Thymus (tissue), 11 donors: Measurements from ENCODE around the gene BTN1A1. TPM values are rescaled to one million over a fixed set of nuclear protein-coding genes. Genes with fewer than 3 reads are reported as not detected.

Source experiments
- DNase-seq, 9 donors: peaks; one replicate each; pipeline ENCODE4 v3.0.0-alpha.2; 2013; ENCODE audit warnings: low spot score in 9 of 9, low read depth in 6 of 9, missing footprints in 1 of 9
- H3K27ac ChIP-seq, 2 donors: one replicate each; pipeline ENCODE4 v1.5.1; 2013; ENCODE audit warnings: control low read depth in 1 of 2, low read depth in 1 of 2, low read length in 1 of 2, mild to moderate bottlenecking in 1 of 2, moderate library complexity in 1 of 2
- H3K27me3 ChIP-seq, 2 donors: one replicate each; pipeline ENCODE4 v1.5.1; 2013; ENCODE audit warnings: low read length in 1 of 2; ENCODE audit not compliant: control insufficient read depth in 2 of 2, insufficient read depth in 1 of 2
- H3K36me3 ChIP-seq, 2 donors: one replicate each; pipeline ENCODE4 v1.5.1; 2013; ENCODE audit warnings: low read length in 1 of 2, mild to moderate bottlenecking in 1 of 2, moderate library complexity in 1 of 2; ENCODE audit not compliant: control insufficient read depth in 2 of 2, insufficient read depth in 2 of 2
- H3K4me1 ChIP-seq, 2 donors: one replicate each; pipeline ENCODE4 v1.5.1; 2013; ENCODE audit warnings: low read length in 2 of 2; ENCODE audit not compliant: control insufficient read depth in 2 of 2, insufficient read depth in 2 of 2
- H3K4me3 ChIP-seq, 2 donors: one replicate each; pipeline ENCODE4 v1.5.1; 2013; ENCODE audit warnings: low read length in 2 of 2, control low read depth in 1 of 2, mild to moderate bottlenecking in 1 of 2
- H3K9me3 ChIP-seq, 2 donors: one replicate each; pipeline ENCODE4 v1.5.1; 2013; ENCODE audit warnings: low read length in 1 of 2, mild to moderate bottlenecking in 1 of 2; ENCODE audit not compliant: control insufficient read depth in 2 of 2, insufficient read depth in 1 of 2
- WGBS: extraction: QIAGEN DNeasy Blood & Tissue Kit; methylation state at CpG from one replicate; pipeline ENCODE4 v1.1.7; 2013; 5-methylcytosine and 5-hydroxymethylcytosine counted together
- polyA plus RNA-seq: library from polyadenylated mRNA; stranded (reverse); fragments of 200-250 nt; gene quantifications from one replicate; pipeline ENCODE4 v1.2.3, GENCODE V29; 2013
- total RNA-seq: library from RNA; stranded (reverse); fragments of 120-200 nt; gene quantifications from one replicate; pipeline ENCODE4 v1.2.4, GENCODE V29; 2013
- donor health status: healthy.

Gene BTN1A1
- total and polyA plus RNA-seq, 2 donors: 0.14 to 0.16 TPM

- Histone ChIP-seq H3K4me1 (peaks cover 0 to 4% of the 10 kb centered on the region in 2 donors), H3K4me3 (no peak overlapping the region), H3K36me3 (no peaks in the 10 kb centered on the region), H3K9me3 (no peaks in the 10 kb centered on the region), H3K27me3 (no peaks in the 10 kb centered on the region), H3K27ac (no peak overlapping the region)
- 99% methylated on average over 1 of the region's 1 CpG for WGBS
- DNase-seq: no peak
These were observed 26.8 kb downstream of the BTN1A1 start for GRCh38 chr6:26526928-26527327.

DNA sequence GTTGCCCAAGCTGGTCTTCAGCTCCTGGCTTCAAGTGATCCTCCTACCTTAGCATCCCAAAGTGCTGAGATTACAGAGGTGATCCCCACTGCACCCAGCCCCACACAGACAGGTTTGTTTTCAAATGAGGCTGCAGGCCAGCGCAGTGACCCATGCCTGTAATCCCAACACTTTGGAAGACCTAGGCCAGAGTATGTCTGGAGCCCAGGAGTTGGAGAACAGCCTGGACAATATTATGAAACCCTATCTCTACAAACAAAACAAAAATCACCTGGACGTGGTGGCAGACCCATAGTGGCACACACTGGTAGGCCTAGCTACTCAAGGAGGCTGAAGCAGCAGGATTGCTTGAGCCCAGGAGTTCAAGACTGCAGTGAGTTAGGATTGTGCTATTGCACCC is 30.1 kb downstream of the BTN1A1 start:
- no peak for DNase-seq
- Histone ChIP-seq H3K27ac (no peak overlapping the region), H3K4me1 (peaks cover 0 to 6% of the 10 kb centered on the region in 2 donors), H3K36me3 (no peaks in the 10 kb centered on the region), H3K4me3 (no peak overlapping the region), H3K27me3 (no peaks in the 10 kb centered on the region), H3K9me3 (no peaks in the 10 kb centered on the region)
- whole genome bisulfite sequencing: 96% methylated on average over 2 of the region's 2 CpGs

- WGBS: 100% methylated on average over 1 of the region's 1 CpG
These were observed 31.8 kb downstream of the BTN1A1 start for GRCh38 chr6:26531897-26532296.

DNA sequence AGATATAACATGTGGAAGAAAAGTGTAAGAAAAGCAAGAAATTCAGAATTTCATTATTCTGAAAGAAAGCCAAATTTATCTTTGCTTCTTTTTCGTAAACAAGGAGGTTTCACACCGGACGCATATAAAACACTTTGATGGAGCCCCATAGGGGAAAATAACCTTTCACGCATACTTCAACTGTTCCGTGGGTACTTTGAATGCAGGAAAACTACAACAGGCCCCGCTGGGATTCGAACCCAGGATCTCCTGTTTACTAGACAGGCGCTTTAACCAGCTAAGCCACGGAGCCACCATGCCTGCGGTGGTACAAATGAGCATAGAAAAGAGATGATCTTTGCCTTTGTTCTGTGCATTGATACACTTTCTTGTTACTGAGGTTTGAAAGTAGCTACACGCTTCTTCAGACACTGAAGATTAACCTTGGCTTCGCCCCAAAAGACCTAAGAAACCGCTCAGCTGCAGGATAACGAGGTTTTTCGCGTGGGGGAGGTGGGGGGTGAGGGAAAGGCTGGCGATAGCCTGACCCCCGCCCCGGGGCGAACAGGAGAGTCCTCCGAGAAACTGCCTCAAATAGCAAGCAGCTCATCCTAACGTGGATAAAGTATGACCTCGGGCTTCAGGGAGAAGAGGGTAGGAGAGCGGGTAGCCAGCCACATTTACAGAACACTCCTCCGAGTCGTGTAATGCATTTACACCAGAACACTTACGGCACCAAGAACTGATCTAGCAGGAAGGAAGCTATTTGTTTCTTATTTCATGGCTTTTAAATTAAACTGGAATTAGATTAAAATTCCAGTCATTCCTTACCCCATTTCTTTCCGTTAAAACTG is 32.8 kb downstream of the BTN1A1 start:
- no peaks in the 10 kb centered on the region for H3K9me3 ChIP-seq
- WGBS: 2% methylated on average over 28 of the region's 28 CpGs
- H3K36me3 ChIP-seq: no peaks in the 10 kb centered on the region
- H3K27ac ChIP-seq: peak overlapping the region; percentile 80 to 91
- H3K4me3 ChIP-seq: peak overlapping the region; percentile 55 to 76
- no peaks in the 10 kb centered on the region for H3K27me3 ChIP-seq
- peaks cover 6 to 21% of the 10 kb centered on the region in 2 donors for H3K4me1 ChIP-seq
- peak; percentile 83 to 97 (median 96) for DNase-seq

More at GRCh38 chr6:26531897-26532296, 31.8 kb downstream of the BTN1A1 start:
- Histone ChIP-seq H3K4me1 (peaks cover 3 to 17% of the 10 kb centered on the region in 2 donors), H3K4me3 (no peak overlapping the region), H3K9me3 (no peaks in the 10 kb centered on the region), H3K27me3 (no peaks in the 10 kb centered on the region), H3K27ac (peak overlapping the region; percentile 36 to 91), H3K36me3 (no peaks in the 10 kb centered on the region)
- DNase-seq: no peak

DNA sequence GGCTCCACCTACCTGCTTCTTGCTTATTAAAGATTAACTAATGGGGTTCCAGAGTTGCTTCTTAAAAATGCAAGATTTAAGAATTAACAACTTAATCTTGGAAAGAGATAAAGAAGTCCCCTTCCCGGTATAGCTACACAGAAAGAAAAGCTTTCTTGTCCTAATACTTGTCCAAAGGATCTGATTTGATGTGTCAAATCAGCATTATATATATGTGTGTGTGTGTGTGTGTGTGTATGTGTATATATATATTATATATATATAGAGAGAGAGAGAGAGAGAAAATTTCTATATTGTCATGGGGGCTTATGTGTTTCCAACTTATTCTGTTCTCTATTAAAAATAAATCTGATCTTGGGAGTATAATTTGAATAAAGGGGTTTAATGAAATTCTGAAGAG is 33.4 kb downstream of the BTN1A1 start:
- WGBS: 2% methylated on average over 1 of the region's 1 CpG
- DNase-seq: no peak
- peaks cover 6 to 22% of the 10 kb centered on the region in 2 donors for H3K4me1 ChIP-seq
- no peaks in the 10 kb centered on the region for H3K27me3 ChIP-seq
- H3K4me3 ChIP-seq: peak overlapping the region; percentile 55 to 76
- H3K27ac ChIP-seq: peak overlapping the region in 1 of 2 donors; percentile 91
- H3K36me3 ChIP-seq: no peaks in the 10 kb centered on the region
- no peaks in the 10 kb centered on the region for H3K9me3 ChIP-seq

DNA sequence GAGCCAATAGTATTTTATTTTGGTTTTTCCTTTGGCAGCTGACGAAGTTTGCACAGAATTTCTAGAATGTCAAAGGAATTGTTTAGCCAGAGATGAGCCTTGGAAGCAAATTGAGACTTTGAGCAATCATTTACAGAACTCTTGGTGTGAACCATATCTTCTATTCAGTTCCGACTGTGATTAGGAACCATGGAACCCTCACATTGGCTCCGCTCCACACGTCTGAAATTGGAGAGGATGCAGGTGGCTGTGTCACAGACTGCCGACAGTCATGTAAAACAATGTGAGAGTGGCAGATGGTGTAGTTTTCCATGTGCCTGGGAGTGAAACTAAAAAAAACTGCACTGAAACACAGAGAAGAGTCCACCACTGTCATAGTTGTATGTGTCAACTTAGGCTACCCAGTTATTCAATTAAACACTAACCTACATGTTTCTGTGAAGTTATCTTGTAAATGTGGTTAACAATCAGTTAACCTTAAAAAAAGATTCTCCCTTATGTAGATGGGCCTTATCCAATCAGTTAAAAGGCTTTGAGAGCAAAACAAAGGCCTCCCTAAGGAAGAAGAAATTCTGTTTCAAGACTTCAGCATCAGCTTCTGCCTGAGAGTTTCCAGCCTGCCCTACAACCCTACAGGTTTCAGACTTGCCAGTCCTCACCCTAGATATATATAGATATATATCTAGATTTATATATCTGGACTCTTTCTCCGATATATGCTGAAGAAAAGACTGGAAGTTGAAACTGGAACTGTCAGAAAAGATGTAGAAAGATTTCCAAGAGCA is 34.8 kb downstream of the BTN1A1 start:
- Histone ChIP-seq H3K9me3 (no peaks in the 10 kb centered on the region), H3K27me3 (no peaks in the 10 kb centered on the region), H3K4me3 (no peak overlapping the region), H3K27ac (peak overlapping the region in 1 of 2 donors; percentile 64), H3K36me3 (peaks cover 2% of the 10 kb centered on the region in 2 donors), H3K4me1 (peaks cover 14 to 32% of the 10 kb centered on the region in 2 donors)
- peak in 1 of 9 donors; percentile 33 for DNase-seq
- 77% methylated on average over 6 of the region's 6 CpGs for WGBS

- peak in 1 of 9 donors; percentile 55 for DNase-seq
- peaks cover 16 to 32% of the 10 kb centered on the region in 2 donors for H3K4me1 ChIP-seq
These were observed 36.6 kb downstream of the BTN1A1 start for GRCh38 chr6:26536571-26537159.

GRCh38 chr6:26537160-26537845 is 37.2 kb downstream of the BTN1A1 start:
- Histone ChIP-seq H3K4me3 (peak overlapping the region; percentile 97 to 98), H3K36me3 (peaks cover 4 to 7% of the 10 kb centered on the region in 2 donors), H3K4me1 (peaks cover 16 to 29% of the 10 kb centered on the region in 2 donors), H3K27ac (peak overlapping the region; percentile 94 to 97), H3K27me3 (no peaks in the 10 kb centered on the region), H3K9me3 (no peaks in the 10 kb centered on the region)
- WGBS: under 1% methylated on average over 37 of the region's 37 CpGs
- peak in 8 of 9 donors; percentile 71 to 94 (median 88) for DNase-seq

More at GRCh38 chr6:26536571-26537159, 36.6 kb downstream of the BTN1A1 start:
- Histone ChIP-seq H3K36me3 (peaks cover 4 to 7% of the 10 kb centered on the region in 2 donors), H3K27me3 (no peaks in the 10 kb centered on the region), H3K9me3 (no peaks in the 10 kb centered on the region), H3K27ac (peak overlapping the region; percentile 94 to 97), H3K4me3 (peak overlapping the region; percentile 97 to 98)
- 16% methylated on average over 12 of the region's 12 CpGs for WGBS
